Liver (tissue), 9 donors: ENCODE measurements around the gene CYSRT1. TPM values are rescaled to one million over a fixed set of nuclear protein-coding genes. Genes with fewer than 3 reads are reported as not detected.

Source experiments
- DNase-seq: peaks from one replicate; pipeline ENCODE4 v3.0.0-alpha.2; 2017; ENCODE audit warnings: low spot score
- H3K27ac ChIP-seq, 2 donors: one replicate each; pipeline ENCODE4 v1.7.0; 2013; ENCODE audit warnings: inconsistent platforms in 2 of 2, low read length in 2 of 2, control low read depth in 1 of 2, low read depth in 1 of 2, mild to moderate bottlenecking in 1 of 2
- H3K27me3 ChIP-seq, 4 donors: one replicate each; pipeline versions ENCODE4 v1.6.1 to v1.7.0; 2013; ENCODE audit warnings: low read length in 3 of 4, inconsistent platforms in 1 of 4, mild to moderate bottlenecking in 1 of 4, moderate library complexity in 1 of 4; ENCODE audit not compliant: control insufficient read depth in 4 of 4, insufficient read depth in 4 of 4
- H3K36me3 ChIP-seq, 4 donors: one replicate each; pipeline versions ENCODE4 v1.6.1 to v1.7.0; 2013; ENCODE audit warnings: low read length in 3 of 4, mild to moderate bottlenecking in 3 of 4, low read depth in 1 of 4, moderate library complexity in 1 of 4; ENCODE audit not compliant: control insufficient read depth in 4 of 4, insufficient read depth in 3 of 4
- H3K4me1 ChIP-seq, 4 donors: one replicate each; pipeline versions ENCODE4 v1.6.1 to v1.7.0; 2013; ENCODE audit warnings: low read length in 3 of 4, mild to moderate bottlenecking in 3 of 4, moderate library complexity in 1 of 4; ENCODE audit not compliant: control insufficient read depth in 4 of 4, insufficient read depth in 4 of 4
- H3K4me3 ChIP-seq, 3 donors: one replicate each; pipeline versions ENCODE4 v1.6.1 to v1.7.0; 2013; ENCODE audit warnings: low read length in 3 of 3, control low read depth in 1 of 3, low read depth in 1 of 3, mild to moderate bottlenecking in 1 of 3
- H3K9ac ChIP-seq, 2 donors: one replicate each; pipeline ENCODE4 v1.7.0; 2013; ENCODE audit warnings: low read length in 2 of 2, mild to moderate bottlenecking in 2 of 2, moderate library complexity in 2 of 2, control low read depth in 1 of 2, low read depth in 1 of 2
- H3K9me3 ChIP-seq, 4 donors: one replicate each; pipeline versions ENCODE4 v1.6.1 to v1.7.0; 2013; ENCODE audit warnings: low read length in 3 of 4; ENCODE audit not compliant: control insufficient read depth in 4 of 4
- EGR1 ChIP-seq, 2 donors: IDR thresholded peaks; 2 replicates each; pipeline ENCODE4 v1.6.1; 2016 to 2018; ENCODE audit warnings: antibody characterized with exemption in 2 of 2, low read depth in 2 of 2
- FOXA1 ChIP-seq: IDR thresholded peaks from 2 replicates; pipeline ENCODE4 v1.6.1; 2016; ENCODE audit warnings: antibody characterized with exemption
- FOXA2 ChIP-seq: IDR thresholded peaks from 2 replicates; pipeline ENCODE4 v1.6.1; 2016; ENCODE audit warnings: antibody characterized with exemption
- GABPA ChIP-seq, 2 donors: IDR thresholded peaks in 1 of 2; conservative IDR thresholded peaks in 1 of 2; 2 replicates each; pipeline ENCODE4 v1.6.1; 2016; ENCODE audit warnings: antibody characterized with exemption in 2 of 2, mild to moderate bottlenecking in 1 of 2, moderate library complexity in 1 of 2
- HNF4A ChIP-seq, 2 donors: conservative IDR thresholded peaks; 2 replicates each; pipeline ENCODE4 v1.6.1; 2016; ENCODE audit warnings: antibody characterized with exemption in 2 of 2, mild to moderate bottlenecking in 2 of 2
- HNF4G ChIP-seq: IDR thresholded peaks from 2 replicates; pipeline ENCODE4 v1.6.1; 2016; ENCODE audit warnings: antibody characterized with exemption
- NR2F2 ChIP-seq: IDR thresholded peaks from 2 replicates; pipeline ENCODE4 v1.6.1; 2016; ENCODE audit warnings: antibody characterized with exemption
- RAD21 ChIP-seq, 2 donors: IDR thresholded peaks; 2 replicates each; pipeline ENCODE4 v1.6.1; 2016; ENCODE audit warnings: antibody characterized with exemption in 2 of 2, mild to moderate bottlenecking in 2 of 2
- REST ChIP-seq: IDR thresholded peaks from 2 replicates; pipeline ENCODE4 v1.6.1; 2016; ENCODE audit warnings: antibody characterized with exemption, mild to moderate bottlenecking
- RXRA ChIP-seq, 2 donors: IDR thresholded peaks; 2 replicates each; pipeline ENCODE4 v1.6.1; 2017 to 2018; ENCODE audit warnings: antibody characterized with exemption in 2 of 2, mild to moderate bottlenecking in 1 of 2
- SP1 ChIP-seq: IDR thresholded peaks from 2 replicates; pipeline ENCODE4 v1.6.1; 2018; ENCODE audit warnings: antibody characterized with exemption, mild to moderate bottlenecking
- TAF1 ChIP-seq: conservative IDR thresholded peaks from 2 replicates; pipeline ENCODE4 v1.6.1; 2016; ENCODE audit warnings: antibody characterized with exemption, mild to moderate bottlenecking
- YY1 ChIP-seq: IDR thresholded peaks from 2 replicates; pipeline ENCODE4 v1.6.1; 2016; ENCODE audit warnings: antibody characterized with exemption, mild to moderate bottlenecking
- ZBTB33 ChIP-seq: IDR thresholded peaks from 2 replicates; pipeline ENCODE4 v1.6.1; 2016; ENCODE audit warnings: antibody characterized with exemption
- WGBS: extraction: QIAGEN DNeasy Blood & Tissue Kit; methylation state at CpG from one replicate; pipeline ENCODE4 v1.1.7; 2013; 5-methylcytosine and 5-hydroxymethylcytosine counted together
- polyA plus RNA-seq, 2 donors: library from polyadenylated mRNA; stranded (reverse) in 1 of 2; unstranded in 1 of 2; fragments of 200-250 nt in 1 of 2; fragments of >200 nt in 1 of 2; fragmentation: Nextera tagmentation in 1 of 2; extraction: Ambion mirVana in 1 of 2; gene quantifications; one replicate each; pipeline versions ENCODE4 v1.2.1 to v1.2.3, GENCODE V29; 2013 to 2015
- total RNA-seq, 2 donors: library from RNA; depleted of rRNA; stranded (reverse); fragments of >200 nt; gene quantifications; one replicate each; pipeline ENCODE4 v1.2.3, GENCODE V29; 2014
- TF ChIP-seq, protein P1 (sequence below): fragments of 150-350 bp; IDR thresholded peaks from 2 replicates; pipeline ENCODE4 v1.5.1; 2017; ENCODE audit warnings: improper control_type of control experiment, low read depth, low read length; ENCODE audit not compliant: missing input control
- TF ChIP-seq, protein P2 (sequence below): IDR thresholded peaks from 2 replicates; pipeline ENCODE4 v1.6.1; 2016; ENCODE audit warnings: antibody characterized with exemption
- TF ChIP-seq, protein P3 (sequence below): IDR thresholded peaks from 2 replicates; pipeline ENCODE4 v1.6.1; 2016; ENCODE audit warnings: antibody characterized with exemption
- donor health status: healthy.
- donor health status: healthy.
- donor health status: healthy.
- donor health status: healthy.
- donor health status: healthy.

The CYSRT1 gene
- total and polyA plus RNA-seq, 4 donors = 0.14 to 0.50 (median 0.20) TPM

DNA sequence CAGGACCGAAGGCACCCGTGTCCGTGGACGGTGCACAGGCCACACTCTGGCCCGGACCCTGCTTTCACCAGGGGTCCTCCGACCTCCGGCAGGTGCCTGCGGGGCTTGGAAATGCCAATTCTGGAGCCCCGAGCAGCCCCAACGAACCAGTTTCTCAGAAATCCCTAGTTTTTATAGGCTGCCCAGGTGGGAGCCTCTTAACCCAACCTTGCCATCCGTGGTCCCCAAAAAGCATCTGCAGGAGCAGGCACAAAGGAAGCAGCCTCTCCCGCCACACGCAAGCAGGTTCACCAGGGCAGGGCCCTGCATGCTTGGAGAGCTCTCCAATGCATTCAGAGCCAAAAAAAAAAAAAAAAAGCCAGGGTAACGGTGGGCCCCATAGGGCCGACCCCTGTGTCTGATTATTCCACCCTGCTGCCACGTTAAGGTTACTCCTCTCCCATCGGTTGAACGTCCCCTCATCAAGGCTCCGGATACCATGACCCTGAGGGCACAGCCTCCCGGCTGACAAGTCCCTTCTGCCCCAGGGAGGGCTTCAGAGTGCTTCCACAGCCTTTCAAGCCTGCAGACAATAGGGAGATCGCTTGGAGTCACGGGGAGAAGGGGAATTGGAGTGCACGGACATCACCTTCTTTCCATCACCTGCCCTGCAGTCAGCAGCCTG, 23.6 kb upstream of the CYSRT1 start:
- no peak for TF ChIP-seq REST
- TF ChIP-seq TAF1 = no peak
- no peak for TF ChIP-seq RXRA (IDR thresholded peaks at IDR 0.05)
- TF ChIP-seq YY1 = no peak
- TF ChIP-seq RAD21 (IDR thresholded peaks at IDR 0.05) = no peak
- no peak for TF ChIP-seq ZBTB33
- TF ChIP-seq HNF4A (conservative IDR thresholded peaks at IDR 0.05) = no peak
- no peak for TF ChIP-seq HNF4G
- TF ChIP-seq GABPA (IDR thresholded peaks at IDR 0.05 in 1 of 2, conservative IDR thresholded peaks at IDR 0.05 in 1 of 2) = no peak
- TF ChIP-seq SP1 = no peak
- TF ChIP-seq NR2F2 = no peak
- TF ChIP-seq FOXA2 = no peak
- TF ChIP-seq, protein P1, sequence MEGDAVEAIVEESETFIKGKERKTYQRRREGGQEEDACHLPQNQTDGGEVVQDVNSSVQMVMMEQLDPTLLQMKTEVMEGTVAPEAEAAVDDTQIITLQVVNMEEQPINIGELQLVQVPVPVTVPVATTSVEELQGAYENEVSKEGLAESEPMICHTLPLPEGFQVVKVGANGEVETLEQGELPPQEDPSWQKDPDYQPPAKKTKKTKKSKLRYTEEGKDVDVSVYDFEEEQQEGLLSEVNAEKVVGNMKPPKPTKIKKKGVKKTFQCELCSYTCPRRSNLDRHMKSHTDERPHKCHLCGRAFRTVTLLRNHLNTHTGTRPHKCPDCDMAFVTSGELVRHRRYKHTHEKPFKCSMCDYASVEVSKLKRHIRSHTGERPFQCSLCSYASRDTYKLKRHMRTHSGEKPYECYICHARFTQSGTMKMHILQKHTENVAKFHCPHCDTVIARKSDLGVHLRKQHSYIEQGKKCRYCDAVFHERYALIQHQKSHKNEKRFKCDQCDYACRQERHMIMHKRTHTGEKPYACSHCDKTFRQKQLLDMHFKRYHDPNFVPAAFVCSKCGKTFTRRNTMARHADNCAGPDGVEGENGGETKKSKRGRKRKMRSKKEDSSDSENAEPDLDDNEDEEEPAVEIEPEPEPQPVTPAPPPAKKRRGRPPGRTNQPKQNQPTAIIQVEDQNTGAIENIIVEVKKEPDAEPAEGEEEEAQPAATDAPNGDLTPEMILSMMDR = no peak
- peak overlapping the region; percentile 58 to 87 for H3K27ac ChIP-seq

DNA sequence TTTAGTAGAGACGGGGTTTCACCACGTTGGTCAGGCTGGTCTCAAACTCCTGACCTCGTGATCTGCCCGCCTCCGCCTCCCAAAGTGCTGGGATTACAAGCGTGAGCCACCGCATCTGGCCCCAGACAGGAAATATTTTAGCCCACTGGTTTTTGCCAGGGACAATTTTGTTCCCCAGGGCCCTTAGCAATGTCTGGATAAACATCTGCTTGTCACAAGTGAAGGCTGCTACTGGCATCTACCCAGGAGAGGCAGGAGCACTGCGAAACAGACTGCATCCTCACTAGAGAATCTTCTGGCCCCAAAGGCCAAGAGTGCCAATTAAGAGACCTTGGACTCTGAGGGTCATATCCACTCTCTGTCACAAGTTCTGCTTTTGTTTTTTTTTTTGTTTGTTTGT, 22.0 kb upstream of the CYSRT1 start:
- H3K4me1 ChIP-seq = peaks cover 27 to 78% (median 65%) of the 10 kb centered on the region in 4 donors
- DNase-seq = no peak

More for the DNA sequence above, 23.6 kb upstream of the CYSRT1 start:
- H3K4me1 ChIP-seq = peaks cover 27 to 83% (median 72%) of the 10 kb centered on the region in 4 donors
- no peaks in the 10 kb centered on the region for H3K27me3 ChIP-seq
- H3K9me3 ChIP-seq = no peaks in the 10 kb centered on the region
- WGBS = 17% methylated on average over 23 of the region's 23 CpGs
- peak overlapping the region; percentile 30 to 40 for H3K9ac ChIP-seq
- peak overlapping the region; percentile 47 to 83 (median 57) for H3K4me3 ChIP-seq
- H3K36me3 ChIP-seq = no peaks in the 10 kb centered on the region
- DNase-seq = no peak

More for the DNA sequence above, 22.0 kb upstream of the CYSRT1 start:
- WGBS = 37% methylated on average over 8 of the region's 8 CpGs
- Histone ChIP-seq H3K27ac (peak overlapping the region; percentile 31 to 78), H3K27me3 (no peaks in the 10 kb centered on the region), H3K9me3 (no peaks in the 10 kb centered on the region), H3K9ac (no peak overlapping the region), H3K36me3 (no peaks in the 10 kb centered on the region), H3K4me3 (no peak overlapping the region)
- TF ChIP-seq, protein P2, sequence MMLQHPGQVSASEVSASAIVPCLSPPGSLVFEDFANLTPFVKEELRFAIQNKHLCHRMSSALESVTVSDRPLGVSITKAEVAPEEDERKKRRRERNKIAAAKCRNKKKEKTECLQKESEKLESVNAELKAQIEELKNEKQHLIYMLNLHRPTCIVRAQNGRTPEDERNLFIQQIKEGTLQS = no peak
- TF ChIP-seq GABPA (IDR thresholded peaks at IDR 0.05 in 1 of 2, conservative IDR thresholded peaks at IDR 0.05 in 1 of 2) = no peak
- no peak for TF ChIP-seq ZBTB33
- no peak for TF ChIP-seq EGR1 (IDR thresholded peaks at IDR 0.05; ENCODE audit: low read depth in 2 of 2)
- TF ChIP-seq REST = no peak
- no peak for TF ChIP-seq RAD21 (IDR thresholded peaks at IDR 0.05)
- TF ChIP-seq, protein P3, sequence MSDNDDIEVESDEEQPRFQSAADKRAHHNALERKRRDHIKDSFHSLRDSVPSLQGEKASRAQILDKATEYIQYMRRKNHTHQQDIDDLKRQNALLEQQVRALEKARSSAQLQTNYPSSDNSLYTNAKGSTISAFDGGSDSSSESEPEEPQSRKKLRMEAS = no peak
- TF ChIP-seq FOXA2 = no peak
- no peak for TF ChIP-seq TAF1
- no peak for TF ChIP-seq FOXA1
- peak; percentile 26 to 46 for TF ChIP-seq HNF4A (conservative IDR thresholded peaks at IDR 0.05)
- peak; percentile 3 for TF ChIP-seq NR2F2
